Activated naive CD4-positive, alpha-beta T cell treated with anti-CD3 and anti-CD28 coated beads, Interleukin-2, amount 10 ng/mL, durations not matched to agents 7 days and 5 days (primary cell): Measurements from ENCODE around the gene C2orf76.

Source experiments
- CTCF ChIA-PET: fragments of 350-600 bp; sonication (Branson Sonifier 250); formaldehyde crosslinking; loops from one replicate; lab custom pipeline; 2021; ENCODE audit warnings: antibody characterized with exemption; lab: Charles Lee
- DNase-seq: peaks from one replicate; pipeline ENCODE4 v3.0.0-alpha.2; 2020
- H3K27ac Mint-ChIP-seq: one replicate; pipeline ENCODE4 v1.8.0; 2021; ENCODE audit warnings: mild to moderate bottlenecking, moderate library complexity, mixed read lengths
- H3K27me3 Mint-ChIP-seq: one replicate; pipeline ENCODE4 v1.8.0; 2021; ENCODE audit warnings: mild to moderate bottlenecking, mixed read lengths
- H3K36me3 Mint-ChIP-seq: one replicate; pipeline ENCODE4 v1.8.0; 2021; ENCODE audit warnings: mixed read lengths
- H3K4me1 Mint-ChIP-seq: one replicate; pipeline ENCODE4 v1.8.0; 2021; ENCODE audit warnings: mixed read lengths
- H3K4me3 Mint-ChIP-seq: one replicate; pipeline ENCODE4 v1.8.0; 2021; ENCODE audit warnings: mild to moderate bottlenecking, moderate library complexity, mixed read lengths
- H3K9me3 Mint-ChIP-seq: one replicate; pipeline ENCODE4 v1.8.0; 2021; ENCODE audit warnings: mixed read lengths

Gene C2orf76

GRCh38 chr2:119265693-119266066 is 101.0 kb downstream of the C2orf76 start:
- CTCF ChIA-PET: interaction anchor here (1.2 to 1.3 kb wide), 3 partner anchors 19 to 215 kb away, joined by 3 read pairs; no protein-coding TSS in a partner anchor
- H3K9me3 Mint-ChIP-seq: no peaks in the 10 kb centered on the region
- H3K36me3 Mint-ChIP-seq: no peaks in the 10 kb centered on the region
- peaks cover 11% of the 10 kb centered on the region for H3K27me3 Mint-ChIP-seq
- no peak overlapping the region for H3K27ac Mint-ChIP-seq
- no peak overlapping the region for H3K4me3 Mint-ChIP-seq
- no peak for DNase-seq
- H3K4me1 Mint-ChIP-seq: no peaks in the 10 kb centered on the region

- Mint-ChIP-seq H3K4me3 (no peak overlapping the region), H3K27ac (no peak overlapping the region), H3K27me3 (peaks cover 11% of the 10 kb centered on the region), H3K4me1 (no peaks in the 10 kb centered on the region), H3K9me3 (no peaks in the 10 kb centered on the region), H3K36me3 (no peaks in the 10 kb centered on the region)
- CTCF ChIA-PET: interaction anchor here (1.1 to 1.2 kb wide), 2 partner anchors 212 to 215 kb away, joined by 3 read pairs; no protein-coding TSS in a partner anchor
- peak; percentile 49 for DNase-seq
These were observed 101.6 kb downstream of the C2orf76 start for GRCh38 chr2:119264781-119265692.

GRCh38 chr2:119263656-119264055 is 103.0 kb downstream of the C2orf76 start:
- Mint-ChIP-seq H3K9me3 (no peaks in the 10 kb centered on the region), H3K4me3 (no peak overlapping the region), H3K4me1 (no peaks in the 10 kb centered on the region), H3K27me3 (peaks cover 11% of the 10 kb centered on the region), H3K27ac (no peak overlapping the region), H3K36me3 (no peaks in the 10 kb centered on the region)
- CTCF ChIA-PET: no interaction called here
- DNase-seq: no peak

- H3K4me3 Mint-ChIP-seq: no peak overlapping the region
- H3K9me3 Mint-ChIP-seq: no peaks in the 10 kb centered on the region
- DNase-seq: no peak
- H3K4me1 Mint-ChIP-seq: no peaks in the 10 kb centered on the region
- peaks cover 11% of the 10 kb centered on the region for H3K27me3 Mint-ChIP-seq
- no peaks in the 10 kb centered on the region for H3K36me3 Mint-ChIP-seq
- CTCF ChIA-PET: interaction anchor here (0.7 kb wide), 1 partner anchor 24 kb away, joined by 3 read pairs; no protein-coding TSS in a partner anchor
- H3K27ac Mint-ChIP-seq: no peak overlapping the region
These were observed 103.6 kb downstream of the C2orf76 start for GRCh38 chr2:119263025-119263424.

- no peaks in the 10 kb centered on the region for H3K36me3 Mint-ChIP-seq
- CTCF ChIA-PET: no interaction called here
- no peaks in the 10 kb centered on the region for H3K4me1 Mint-ChIP-seq
These were observed 105.0 kb downstream of the C2orf76 start for GRCh38 chr2:119261493-119262225.

GRCh38 chr2:119260646-119261492 is 105.8 kb downstream of the C2orf76 start:
- H3K4me3 Mint-ChIP-seq: no peak overlapping the region
- no peaks in the 10 kb centered on the region for H3K4me1 Mint-ChIP-seq
- CTCF ChIA-PET: no interaction called here
- no peaks in the 10 kb centered on the region for H3K36me3 Mint-ChIP-seq
- no peaks in the 10 kb centered on the region for H3K9me3 Mint-ChIP-seq
- peaks cover 4% of the 10 kb centered on the region for H3K27me3 Mint-ChIP-seq
- no peak overlapping the region for H3K27ac Mint-ChIP-seq
- DNase-seq: no peak

More at GRCh38 chr2:119261493-119262225, 105.0 kb downstream of the C2orf76 start:
- no peak overlapping the region for H3K4me3 Mint-ChIP-seq
- H3K27ac Mint-ChIP-seq: no peak overlapping the region
- H3K27me3 Mint-ChIP-seq: peaks cover 4% of the 10 kb centered on the region
- no peak for DNase-seq
- H3K9me3 Mint-ChIP-seq: no peaks in the 10 kb centered on the region

GRCh38 chr2:119259296-119259860 is 107.3 kb downstream of the C2orf76 start:
- no peak for DNase-seq

GRCh38 chr2:119257198-119257597 is 109.4 kb downstream of the C2orf76 start:
- CTCF ChIA-PET: no interaction called here
- DNase-seq: no peak
- H3K9me3 Mint-ChIP-seq: no peaks in the 10 kb centered on the region
- no peaks in the 10 kb centered on the region for H3K36me3 Mint-ChIP-seq
- H3K27ac Mint-ChIP-seq: no peak overlapping the region
- H3K27me3 Mint-ChIP-seq: peaks cover 7% of the 10 kb centered on the region
- H3K4me3 Mint-ChIP-seq: no peak overlapping the region
- no peaks in the 10 kb centered on the region for H3K4me1 Mint-ChIP-seq

More at GRCh38 chr2:119259296-119259860, 107.3 kb downstream of the C2orf76 start:
- no peaks in the 10 kb centered on the region for H3K9me3 Mint-ChIP-seq
- H3K36me3 Mint-ChIP-seq: no peaks in the 10 kb centered on the region
- H3K4me1 Mint-ChIP-seq: no peaks in the 10 kb centered on the region
- CTCF ChIA-PET: no interaction called here
- H3K4me3 Mint-ChIP-seq: no peak overlapping the region
- H3K27ac Mint-ChIP-seq: no peak overlapping the region
- peaks cover 4% of the 10 kb centered on the region for H3K27me3 Mint-ChIP-seq

- CTCF ChIA-PET: interaction anchor here (2.8 kb wide), 1 partner anchor 10 kb away, joined by 6 read pairs; no protein-coding TSS in a partner anchor
- H3K4me3 Mint-ChIP-seq: no peak overlapping the region
- DNase-seq: no peak
- H3K36me3 Mint-ChIP-seq: no peaks in the 10 kb centered on the region
- peaks cover 8% of the 10 kb centered on the region for H3K27me3 Mint-ChIP-seq
- H3K27ac Mint-ChIP-seq: no peak overlapping the region
- no peaks in the 10 kb centered on the region for H3K4me1 Mint-ChIP-seq
- no peaks in the 10 kb centered on the region for H3K9me3 Mint-ChIP-seq
These were observed 110.1 kb downstream of the C2orf76 start for GRCh38 chr2:119256582-119256921.

- Mint-ChIP-seq H3K36me3 (no peaks in the 10 kb centered on the region), H3K9me3 (no peaks in the 10 kb centered on the region), H3K4me3 (no peak overlapping the region), H3K27me3 (peaks cover 8% of the 10 kb centered on the region), H3K4me1 (no peaks in the 10 kb centered on the region), H3K27ac (no peak overlapping the region)
- DNase-seq: no peak
- CTCF ChIA-PET: interaction anchor here (2.8 kb wide), 1 partner anchor 11 kb away, joined by 6 read pairs; no protein-coding TSS in a partner anchor
These were observed 110.7 kb downstream of the C2orf76 start for GRCh38 chr2:119255760-119256581.

- H3K9me3 Mint-ChIP-seq: no peaks in the 10 kb centered on the region
These were observed 112.0 kb downstream of the C2orf76 start for GRCh38 chr2:119254601-119255080.

GRCh38 chr2:119253760-119254600 is 112.7 kb downstream of the C2orf76 start:
- Mint-ChIP-seq H3K4me3 (no peak overlapping the region), H3K9me3 (no peaks in the 10 kb centered on the region), H3K27me3 (peaks cover 8% of the 10 kb centered on the region), H3K27ac (no peak overlapping the region), H3K4me1 (no peaks in the 10 kb centered on the region), H3K36me3 (no peaks in the 10 kb centered on the region)
- CTCF ChIA-PET: interaction anchor here (2.8 kb wide), 1 partner anchor 13 kb away, joined by 6 read pairs; no protein-coding TSS in a partner anchor
- DNase-seq: no peak

More at GRCh38 chr2:119254601-119255080, 112.0 kb downstream of the C2orf76 start:
- no peak for DNase-seq
- peaks cover 8% of the 10 kb centered on the region for H3K27me3 Mint-ChIP-seq
- H3K27ac Mint-ChIP-seq: no peak overlapping the region
- no peaks in the 10 kb centered on the region for H3K4me1 Mint-ChIP-seq
- no peaks in the 10 kb centered on the region for H3K36me3 Mint-ChIP-seq
- CTCF ChIA-PET: interaction anchor here (2.8 kb wide), 1 partner anchor 12 kb away, joined by 6 read pairs; no protein-coding TSS in a partner anchor
- H3K4me3 Mint-ChIP-seq: no peak overlapping the region
